Measurements from ENCODE around the gene MINK1.

The MINK1 gene

GRCh38 chr17:4947010-4947410 lies 113.9 kb downstream of the MINK1 start:
- H3K27ac ChIP-seq, result peak overlapping the region; percentile 100

More at GRCh38 chr17:4947010-4947410, 113.9 kb downstream of the MINK1 start:
- TF ChIP-seq CTCF (conservative IDR thresholded peaks at IDR 0.05), result no peak
- no peak for TF ChIP-seq ZFX (IDR thresholded peaks at IDR 0.05)
